Vagina (tissue), 2 donors: ENCODE data around the gene ZNF501.

ENCODE experiments used
- CTCF ChIP-seq, 3 experiments: fragments of 450-650 bp in 2 of 3; fragments of 200-600 bp in 1 of 3; sonication (generic) in 1 of 3; IDR thresholded peaks; one replicate each; pipeline ENCODE4 v1.5.1; 2017 to 2019; ENCODE audit warnings: antibody characterized with exemption in 3 of 3, mild to moderate bottlenecking in 2 of 3, moderate library complexity in 2 of 3
- POLR2A ChIP-seq, 2 donors: fragments of 450-650 bp; IDR thresholded peaks; one replicate each; pipeline ENCODE4 v1.6.1; 2017; ENCODE audit warnings: antibody characterized with exemption in 2 of 2, mild to moderate bottlenecking in 2 of 2, moderate library complexity in 2 of 2

GRCh38 chr3:44722103-44722401 lies 7.4 kb upstream of the ZNF501 start:
- no peak for TF ChIP-seq CTCF (IDR thresholded peaks at IDR 0.05)
- TF ChIP-seq POLR2A (IDR thresholded peaks at IDR 0.05): no peak
